ENCODE measurements around the gene NPR3. TPM values are rescaled to one million over a fixed set of nuclear protein-coding genes. Genes with fewer than 3 reads are reported as not detected.

NPR3 gene
- total RNA-seq, 1 experiment from 2014 or later = not detected

- H2BK12ac ChIP-seq (ENCODE audit: insufficient read length, low read depth, low read length) = no peak overlapping the region
- peaks cover 4% of the 10 kb centered on the region for H3K9me3 ChIP-seq (ENCODE audit: control insufficient read depth, low read depth, low read length)
- H3K9ac ChIP-seq (ENCODE audit: extremely low read depth, insufficient read length, low read length) = no peak overlapping the region
- H4K91ac ChIP-seq (ENCODE audit: insufficient read length, low read depth, low read length) = no peak overlapping the region
- Mint-ChIP-seq H3K9me3 (peaks cover under 1 to 18% of the 10 kb centered on the region in 2 experiments), H3K27ac (no peak overlapping the region), H3K36me3 (ENCODE audit: insufficient read depth in 1 of 3, low read depth in 3 of 3) (peaks cover under 1 to 6% (median 4%) of the 10 kb centered on the region in 3 experiments; a peak in 6 of 7 replicates), H3K27me3 (ENCODE audit: low read depth) (peaks cover 5% of the 10 kb centered on the region; the same call in 1 of the 2 replicates), H3K4me3 (no peak overlapping the region), H3K4me1 (peaks cover 15 to 16% of the 10 kb centered on the region in 2 experiments)
- no peaks in the 10 kb centered on the region for H3K79me1 ChIP-seq (ENCODE audit: insufficient read depth, low read depth, low read length, poor library complexity, severe bottlenecking)
- H3K4me1 ChIP-seq (ENCODE audit: insufficient read depth, low read length) = peaks cover 3% of the 10 kb centered on the region; the same call in 1 of the 2 replicates
- H3K18ac ChIP-seq (ENCODE audit: insufficient read length, low read depth, low read length) = no peak overlapping the region
- no peaks in the 10 kb centered on the region for H4K20me1 ChIP-seq (ENCODE audit: control insufficient read depth, insufficient read depth, insufficient read length)
- no peaks in the 10 kb centered on the region for H3K23me2 ChIP-seq (ENCODE audit: insufficient read length, low read depth, low read length, poor library complexity, severe bottlenecking)
- no peak for TF ChIP-seq CTCF (conservative IDR thresholded peaks at IDR 0.05)
- H4K5ac ChIP-seq (ENCODE audit: insufficient read length, low read depth, low read length) = no peak overlapping the region
- H3K79me2 ChIP-seq (ENCODE audit: insufficient read depth, low read length) = no peaks in the 10 kb centered on the region
- H3K27me3 ChIP-seq (ENCODE audit: insufficient read depth, low read length) = no peaks in the 10 kb centered on the region
- H3K27ac ChIP-seq (ENCODE audit: insufficient read length, low read depth, low read length) = no peak overlapping the region
- no peak overlapping the region for H3K4me2 ChIP-seq (ENCODE audit: insufficient read depth, insufficient read length, low read length)
- no peak overlapping the region for H2AFZ ChIP-seq (ENCODE audit: low read length)
- H2BK15ac ChIP-seq (ENCODE audit: low read depth, low read length) = no peak overlapping the region
- H3K56ac ChIP-seq (ENCODE audit: insufficient read length, low read depth, low read length) = no peak overlapping the region
- H2BK20ac ChIP-seq (ENCODE audit: low read depth, low read length, poor library complexity, severe bottlenecking) = no peak overlapping the region
- H3K23ac ChIP-seq (ENCODE audit: insufficient read length, low read depth, low read length) = no peak overlapping the region
- H2BK120ac ChIP-seq (ENCODE audit: low read depth, low read length, poor library complexity, severe bottlenecking) = no peak overlapping the region
- H3K14ac ChIP-seq (ENCODE audit: insufficient read depth, low read length) = no peak overlapping the region
- no peak overlapping the region for H4K8ac ChIP-seq (replicated peaks; ENCODE audit: insufficient read length, low read depth, low read length)
- no peak overlapping the region for H2BK5ac ChIP-seq (ENCODE audit: insufficient read length, low read length)
- no peak overlapping the region for H3T11ph ChIP-seq (ENCODE audit: low read length)
- no peak overlapping the region for H2AK5ac ChIP-seq (ENCODE audit: insufficient read length, low read length)
- WGBS (ENCODE audit: extremely low coverage, insufficient read length, low lambda C conversion rate) = no CpG with 5 or more reads among the region's 11 CpGs
- no peak overlapping the region for H3K4ac ChIP-seq (ENCODE audit: low read depth, low read length)
- no peak for DNase-seq
Measured at GRCh38 chr5:32678472-32678871, 32.6 kb upstream of the NPR3 start.

Data from H9 (cell line).